Posterior vena cava (tissue), 2 donors: ENCODE data around the gene PSMC5. TPM values are rescaled to one million over a fixed set of nuclear protein-coding genes. Genes with fewer than 3 reads are reported as not detected.

Experiments used
- total RNA-seq, 2 donors: library from RNA; stranded (reverse); fragmentation: NEBNext Ultra II Directional; extraction: Animal tissue kit (Norgen Biotek cat#: 25700); gene quantifications; one replicate each; pipeline ENCODE4 v1.2.1, GENCODE V29; 2021
- donor health status: DM: yes; HTN: yes; CAD: no.
- donor health status: DM: yes; HTN: yes; CAD: no.

PSMC5 gene
- total RNA-seq, 2 donors from 2014 or later = 94.8 to 104 TPM

Other genes with a start within 250 kb of the PSMC5 start
- 10 to 100 TPM; 11.6 to 14.3 TPM for gene TACO1, start 226.5 kb upstream of the PSMC5 start, total RNA-seq
- gene MAP3K3, start 205.0 kb upstream of the PSMC5 start, total RNA-seq = 10 to 100 TPM; 38.5 to 39.8 TPM
- gene LIMD2, start 127.3 kb upstream of the PSMC5 start, total RNA-seq = 10 to 100 TPM in 1 of 2 donors, 1 to 10 TPM in 1; 9.6 to 13.0 TPM
- 10 to 100 TPM; 27.5 to 30.8 TPM for gene STRADA, start 85.6 kb upstream of the PSMC5 start, total RNA-seq
- gene CCDC47, start 53.8 kb upstream of the PSMC5 start, total RNA-seq = 10 to 100 TPM; 52.5 to 58.5 TPM
- 10 to 100 TPM; 80.9 to 89.7 TPM for gene DDX42, start 53.3 kb upstream of the PSMC5 start, total RNA-seq
- gene FTSJ3, start 232 bp downstream of the PSMC5 start, total RNA-seq = 10 to 100 TPM; 25.2 to 26.0 TPM
- 10 to 100 TPM; 45.6 to 76.9 TPM for gene SMARCD2, start 15.3 kb downstream of the PSMC5 start, total RNA-seq
- gene CSH2, start 46.2 kb downstream of the PSMC5 start, total RNA-seq = not detected
- gene GH2, start 54.5 kb downstream of the PSMC5 start, total RNA-seq = not detected
- not detected for gene CSH1, start 69.1 kb downstream of the PSMC5 start, total RNA-seq
- gene CSHL1, start 83.8 kb downstream of the PSMC5 start, total RNA-seq = not detected
- gene GH1, start 91.4 kb downstream of the PSMC5 start, total RNA-seq = not detected
- gene CD79B, start 104.9 kb downstream of the PSMC5 start, total RNA-seq = 1 to 10 TPM; 5.1 to 5.5 TPM
- 1 to 10 TPM in 1 of 2 donors, under 1 TPM in 1; 0.76 to 2.2 TPM for gene SCN4A, start 145.5 kb downstream of the PSMC5 start, total RNA-seq
- gene PRR29, start 170.9 kb downstream of the PSMC5 start, total RNA-seq = under 1 TPM; 0.29 to 0.69 TPM
- gene ICAM2, start 193.2 kb downstream of the PSMC5 start, total RNA-seq = 10 to 100 TPM; 26.7 to 36.4 TPM